Right lobe of liver (tissue), 4 donors: ENCODE results near the gene DENND2A.

Experiments used
- CTCF ChIP-seq, 4 donors: fragments of 200-600 bp in 3 of 4; fragments of 450-650 bp in 1 of 4; IDR thresholded peaks; one replicate each; pipeline versions ENCODE4 v1.5.1 to v1.8.0; 2016 to 2022; ENCODE audit warnings: antibody characterized with exemption in 4 of 4, mild to moderate bottlenecking in 2 of 4
- POLR2A ChIP-seq: fragments of 450-650 bp; IDR thresholded peaks from one replicate; pipeline ENCODE4 v1.6.1; 2017; ENCODE audit warnings: antibody characterized with exemption, mild to moderate bottlenecking
- donor health status: DM: no; HTN: no; CAD: no.
- donor health status: DM: no; HTN: no; CAD: no.
- donor health status: DM: no; HTN: yes; CAD: no.

- TF ChIP-seq POLR2A = no peak
- no peak for TF ChIP-seq CTCF (IDR thresholded peaks at IDR 0.05)
These were observed 70.5 kb downstream of the DENND2A start for GRCh38 chr7:140570120-140570519.
